ENCODE measurements around the gene CYYR1.

GRCh38 chr21:26441149-26441548 is 131.9 kb downstream of the CYYR1 start:
- TF ChIP-seq POLR2AphosphoS5 (IDR thresholded peaks at IDR 0.05; ENCODE audit: borderline replicate concordance, low read depth, low read length) = no peak
- no peak for TF ChIP-seq EZH2 (IDR thresholded peaks at IDR 0.05)
